Measurements from ENCODE around the gene EMP3.
A peak's percentile ranks its signal among the peaks of the same experiment; 100 is the strongest.

The EMP3 gene

DNA sequence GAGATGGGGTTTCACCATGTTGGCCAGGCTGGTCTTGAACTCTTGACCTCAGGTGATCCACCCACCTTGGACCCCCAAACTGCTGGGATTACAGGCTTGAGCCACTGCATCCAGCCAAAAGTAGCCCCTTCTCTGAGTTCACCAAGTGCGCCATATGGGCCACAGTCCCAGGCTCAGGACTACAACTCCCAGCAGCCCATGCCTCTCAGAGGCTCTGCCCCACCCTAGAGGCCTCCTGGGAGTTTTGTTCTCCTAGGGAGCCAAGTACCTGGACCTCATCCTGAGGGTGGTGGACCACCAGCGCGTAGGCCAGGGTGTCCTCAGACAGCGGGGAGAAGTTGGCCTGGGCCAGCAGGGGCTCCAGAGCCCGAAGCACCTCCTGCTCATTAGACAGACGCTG is 19.5 kb downstream of the EMP3 start:
- no peak for DNase-seq (ENCODE audit: low spot score)
- TF ChIP-seq, protein P1, sequence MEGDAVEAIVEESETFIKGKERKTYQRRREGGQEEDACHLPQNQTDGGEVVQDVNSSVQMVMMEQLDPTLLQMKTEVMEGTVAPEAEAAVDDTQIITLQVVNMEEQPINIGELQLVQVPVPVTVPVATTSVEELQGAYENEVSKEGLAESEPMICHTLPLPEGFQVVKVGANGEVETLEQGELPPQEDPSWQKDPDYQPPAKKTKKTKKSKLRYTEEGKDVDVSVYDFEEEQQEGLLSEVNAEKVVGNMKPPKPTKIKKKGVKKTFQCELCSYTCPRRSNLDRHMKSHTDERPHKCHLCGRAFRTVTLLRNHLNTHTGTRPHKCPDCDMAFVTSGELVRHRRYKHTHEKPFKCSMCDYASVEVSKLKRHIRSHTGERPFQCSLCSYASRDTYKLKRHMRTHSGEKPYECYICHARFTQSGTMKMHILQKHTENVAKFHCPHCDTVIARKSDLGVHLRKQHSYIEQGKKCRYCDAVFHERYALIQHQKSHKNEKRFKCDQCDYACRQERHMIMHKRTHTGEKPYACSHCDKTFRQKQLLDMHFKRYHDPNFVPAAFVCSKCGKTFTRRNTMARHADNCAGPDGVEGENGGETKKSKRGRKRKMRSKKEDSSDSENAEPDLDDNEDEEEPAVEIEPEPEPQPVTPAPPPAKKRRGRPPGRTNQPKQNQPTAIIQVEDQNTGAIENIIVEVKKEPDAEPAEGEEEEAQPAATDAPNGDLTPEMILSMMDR (IDR thresholded peaks at IDR 0.05; ENCODE audit: borderline replicate concordance, control extremely low read depth, extremely low read depth, insufficient read depth, missing control alignments), result no peak
- in situ Hi-C loops (cut with MboI; ENCODE audit: low sequenced_read_pairs, unreplicated experiment), result no loop called here

DNA sequence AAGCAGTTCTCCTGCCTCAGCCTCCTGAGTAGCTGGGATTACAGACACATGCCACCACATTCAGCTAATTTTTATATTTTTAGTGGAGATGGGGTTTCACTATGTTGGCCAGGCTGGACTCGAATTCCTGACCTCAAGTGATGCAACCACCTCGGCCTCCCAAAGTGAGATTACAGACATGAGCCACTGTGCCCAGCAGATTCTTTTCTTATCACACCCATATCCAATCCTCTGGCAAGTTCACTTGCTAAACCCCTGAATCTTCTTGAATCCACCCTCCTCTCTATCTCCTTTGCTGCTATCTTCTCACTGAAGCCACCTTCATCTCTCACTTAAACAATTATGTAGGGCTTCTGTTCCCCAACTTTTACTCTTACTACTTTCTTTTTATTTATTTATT is 20.8 kb downstream of the EMP3 start:
- DNase-seq (ENCODE audit: low spot score), result no peak
- TF ChIP-seq, protein P1 (IDR thresholded peaks at IDR 0.05; ENCODE audit: borderline replicate concordance, control extremely low read depth, extremely low read depth, insufficient read depth, missing control alignments), result no peak
- in situ Hi-C loops (cut with MboI; ENCODE audit: low sequenced_read_pairs, unreplicated experiment), result no loop called here

GRCh38 chr19:48348045-48348444 is 22.7 kb downstream of the EMP3 start:
- DNase-seq (ENCODE audit: low spot score), result no peak
- in situ Hi-C loops (cut with MboI; ENCODE audit: low sequenced_read_pairs, unreplicated experiment), result no loop called here
- TF ChIP-seq, protein P1 (IDR thresholded peaks at IDR 0.05; ENCODE audit: borderline replicate concordance, control extremely low read depth, extremely low read depth, insufficient read depth, missing control alignments), result no peak

DNA sequence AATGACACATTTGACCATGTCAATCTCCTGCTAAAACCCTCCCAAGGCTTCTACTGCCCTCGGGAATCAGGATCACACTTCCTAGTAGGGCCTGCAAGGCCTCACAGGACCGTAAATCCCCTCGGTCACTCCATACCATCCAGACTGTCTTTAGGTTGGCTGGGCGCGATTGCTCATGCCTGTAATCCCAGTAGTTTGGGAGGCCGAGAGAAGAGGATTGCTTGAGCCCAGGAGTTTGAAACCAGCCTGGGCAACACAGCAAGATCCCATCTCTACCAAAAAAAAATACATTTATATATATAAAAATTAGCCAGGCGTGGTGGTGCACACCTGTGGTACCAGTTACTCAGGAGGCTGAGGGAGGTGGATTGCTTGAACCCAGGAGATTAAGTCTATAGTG is 23.4 kb downstream of the EMP3 start:
- in situ Hi-C loops (cut with MboI; ENCODE audit: low sequenced_read_pairs, unreplicated experiment), result no loop called here
- DNase-seq (ENCODE audit: low spot score), result no peak
- TF ChIP-seq, protein P1 (IDR thresholded peaks at IDR 0.05; ENCODE audit: borderline replicate concordance, control extremely low read depth, extremely low read depth, insufficient read depth, missing control alignments), result no peak

DNA sequence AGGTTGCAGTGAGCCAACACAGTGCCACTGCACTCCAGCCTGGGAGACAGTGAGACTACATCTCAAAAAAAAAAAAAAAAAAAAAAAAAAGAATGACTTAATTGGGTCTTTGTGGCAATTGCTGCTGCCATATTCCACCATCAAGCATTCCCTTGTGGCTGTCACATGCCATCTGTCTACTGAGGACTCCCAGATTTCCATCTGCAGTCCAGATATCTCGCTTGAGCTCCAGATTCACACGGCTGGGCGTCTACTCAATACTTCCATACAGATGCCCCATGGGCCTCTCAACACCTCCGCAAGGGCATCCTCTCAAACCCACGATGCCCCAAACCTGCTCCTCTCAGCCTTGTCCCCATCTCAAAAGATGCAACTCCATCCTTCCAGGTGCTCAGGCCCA is 25.5 kb downstream of the EMP3 start:
- TF ChIP-seq, protein P1 (IDR thresholded peaks at IDR 0.05; ENCODE audit: borderline replicate concordance, control extremely low read depth, extremely low read depth, insufficient read depth, missing control alignments), result no peak
- in situ Hi-C loops (cut with MboI; ENCODE audit: low sequenced_read_pairs, unreplicated experiment), result no loop called here
- no peak for DNase-seq (ENCODE audit: low spot score)

DNA sequence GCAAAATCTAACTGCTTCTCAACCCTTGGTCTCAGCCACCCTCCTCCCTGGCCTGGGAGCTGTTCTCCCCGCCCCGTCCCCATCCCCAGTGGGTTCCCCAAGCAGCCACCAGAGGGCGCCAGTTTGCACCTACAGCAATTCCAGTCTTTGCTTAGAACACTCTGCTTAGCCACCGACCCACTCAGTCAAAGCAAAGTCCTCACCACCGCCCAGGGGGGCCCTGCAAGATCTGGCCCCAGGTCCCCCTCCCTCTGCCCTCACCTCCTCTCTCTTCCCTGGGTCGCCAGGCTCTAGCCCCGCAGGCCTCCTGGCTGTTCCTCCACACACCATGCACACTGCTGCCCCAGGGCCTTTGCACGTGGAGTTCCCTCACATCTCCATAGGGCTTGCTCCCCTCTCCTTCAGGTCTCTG is 26.0 kb downstream of the EMP3 start:
- DNase-seq (ENCODE audit: low spot score), result peak; percentile 84
- in situ Hi-C loops (cut with MboI; ENCODE audit: low sequenced_read_pairs, unreplicated experiment), result no loop called here

More for the DNA sequence above, 26.0 kb downstream of the EMP3 start:
- TF ChIP-seq, protein P1 (IDR thresholded peaks at IDR 0.05; ENCODE audit: borderline replicate concordance, control extremely low read depth, extremely low read depth, insufficient read depth, missing control alignments), result peak; percentile 80
